ENCODE results near the gene TK2.

DNA sequence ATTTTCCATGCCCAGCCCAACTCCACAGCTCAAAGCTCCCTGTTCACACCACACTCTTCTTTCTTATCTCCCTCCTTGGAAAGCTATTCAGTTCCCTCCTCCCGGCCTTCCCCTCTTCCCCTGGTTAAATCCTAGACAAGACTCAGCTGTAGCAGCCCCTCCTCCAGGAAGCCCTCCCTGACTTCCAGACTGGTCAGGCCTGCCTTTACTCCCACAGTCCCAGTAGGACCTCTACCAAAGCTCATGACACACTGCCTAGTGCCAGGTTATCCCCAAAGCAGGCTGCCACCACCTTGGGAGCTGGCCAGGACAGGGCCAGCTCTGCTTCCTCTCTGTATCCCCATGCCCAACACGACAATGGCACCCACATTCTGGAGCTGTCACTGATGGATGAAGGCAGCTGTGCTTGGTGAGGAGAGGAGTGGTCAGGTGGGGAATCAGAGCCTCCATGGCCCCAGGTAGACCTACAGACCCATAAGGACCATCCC lies 72.8 kb downstream of the TK2 start:
- TF ChIP-seq GATA2 (IDR thresholded peaks at IDR 0.05; ENCODE audit: low read depth, low read length) = no peak
- no peak for TF ChIP-seq GATA3 (IDR thresholded peaks at IDR 0.05; ENCODE audit: low read depth, low read length)

Data from SH-SY5Y (cell line).